Gastrocnemius medialis (tissue), 4 donors: ENCODE measurements around the gene AMPH. TPM values are rescaled to one million over a fixed set of nuclear protein-coding genes. Genes with fewer than 3 reads are reported as not detected.

Source experiments
- ATAC-seq, 2 donors: fragments of 150-250 bp; one replicate each; pipeline ENCODE4 v1.9.1; 2016
- DNase-seq, 2 donors: peaks; one replicate each; pipeline ENCODE4 v3.0.0-alpha.2; 2019
- H3K27ac ChIP-seq, 4 donors: fragments of 200-600 bp; sonication (generic); 1 replicate in 1 of 4; 2 replicates in 3 of 4; pipeline ENCODE4 v1.5.1; 2016 to 2018; ENCODE audit warnings: mild to moderate bottlenecking in 2 of 4, moderate library complexity in 1 of 4
- H3K27me3 ChIP-seq, 3 donors: fragments of 200-600 bp; sonication (generic) in 2 of 3; 1 replicate in 1 of 3; 2 replicates in 2 of 3; pipeline versions ENCODE4 v1.5.1 to v1.6.0; 2016 to 2019; ENCODE audit warnings: mild to moderate bottlenecking in 1 of 3, moderate library complexity in 1 of 3
- H3K36me3 ChIP-seq, 2 donors: fragments of 200-600 bp; sonication (generic) in 1 of 2; one replicate each; pipeline ENCODE4 v1.5.1; 2017 to 2018
- H3K4me1 ChIP-seq, 2 donors: fragments of 200-600 bp; sonication (generic) in 1 of 2; one replicate each; pipeline ENCODE4 v1.5.1; 2016 to 2017; ENCODE audit warnings: mild to moderate bottlenecking in 2 of 2
- H3K4me3 ChIP-seq, 4 donors: fragments of 200-600 bp; sonication (generic) in 3 of 4; 1 replicate in 1 of 4; 2 replicates in 3 of 4; pipeline ENCODE4 v1.5.1; 2016 to 2019; ENCODE audit warnings: mild to moderate bottlenecking in 2 of 4
- H3K9me3 ChIP-seq, 3 donors: fragments of 200-600 bp; sonication (generic) in 2 of 3; 1 replicate in 1 of 3; 2 replicates in 2 of 3; pipeline ENCODE4 v1.5.1; 2016 to 2019
- POLR2A ChIP-seq, 2 donors: fragments of 450-650 bp; IDR thresholded peaks; one replicate each; pipeline ENCODE4 v1.6.1; 2017; ENCODE audit warnings: antibody characterized with exemption in 2 of 2, mild to moderate bottlenecking in 2 of 2, moderate library complexity in 2 of 2
- in situ Hi-C, 4 donors: fragments of 200-750 bp; cut with MboI; loops; one replicate each; pipeline versions ENCODE4 v1.15.0 to v1.8.0; 2017; ENCODE audit warnings: low sequenced_read_pairs in 4 of 4
- intact Hi-C: fragments of 100-400 bp; cut with DNase I; formaldehyde crosslinking; loops from one replicate; pipeline ENCODE4 v1.15.1; 2023; ENCODE audit warnings: low total_unique reads
- total RNA-seq, 4 donors: library from RNA; depleted of rRNA; stranded (reverse); fragments of >200 nt; gene quantifications; one replicate each; pipeline versions ENCODE4 v1.1.0 to v1.2.3, GENCODE V29; 2016
- TF ChIP-seq, protein P1 (sequence below), 5 experiments: fragments of 450-650 bp in 3 of 5; fragments of 200-600 bp in 2 of 5; sonication (generic) in 2 of 5; IDR thresholded peaks in 4 of 5; conservative IDR thresholded peaks in 1 of 5; 1 replicate in 4 of 5; 2 replicates in 1 of 5; pipeline ENCODE4 v1.5.1; 2016 to 2019; ENCODE audit warnings: antibody characterized with exemption in 5 of 5, mild to moderate bottlenecking in 3 of 5, moderate library complexity in 3 of 5

Gene AMPH
- total RNA-seq, 4 donors from 2014 or later = 1.8 to 8.3 (median 5.2) TPM

DNA sequence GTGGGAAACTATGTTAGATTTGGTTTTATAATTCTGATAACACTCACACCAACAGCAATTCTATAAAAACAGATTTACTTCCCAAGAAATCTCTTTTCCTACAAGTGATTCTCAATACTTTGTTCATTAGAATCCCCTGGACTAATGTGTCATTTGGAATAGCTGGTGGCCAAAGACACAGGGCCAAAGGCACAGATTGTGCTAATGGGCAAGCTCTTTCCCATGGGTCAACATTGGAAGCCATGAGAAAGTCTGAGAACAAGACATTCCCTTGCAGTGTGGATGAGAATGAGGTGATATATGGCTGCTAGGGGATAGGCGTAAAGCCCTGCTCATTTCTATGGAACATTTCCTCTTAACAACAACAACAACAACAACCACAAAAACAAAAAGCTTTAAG is 153.8 kb downstream of the AMPH start:
- H3K4me1 ChIP-seq = no peaks in the 10 kb centered on the region
- H3K27ac ChIP-seq = peak overlapping the region; percentile 11 to 50 (median 36)
- ATAC-seq (peak; percentile 56 to 63), DNase-seq (peak in 1 of 2 donors; percentile 23)
- TF ChIP-seq POLR2A (IDR thresholded peaks at IDR 0.05) = no peak
- TF ChIP-seq, protein P1, sequence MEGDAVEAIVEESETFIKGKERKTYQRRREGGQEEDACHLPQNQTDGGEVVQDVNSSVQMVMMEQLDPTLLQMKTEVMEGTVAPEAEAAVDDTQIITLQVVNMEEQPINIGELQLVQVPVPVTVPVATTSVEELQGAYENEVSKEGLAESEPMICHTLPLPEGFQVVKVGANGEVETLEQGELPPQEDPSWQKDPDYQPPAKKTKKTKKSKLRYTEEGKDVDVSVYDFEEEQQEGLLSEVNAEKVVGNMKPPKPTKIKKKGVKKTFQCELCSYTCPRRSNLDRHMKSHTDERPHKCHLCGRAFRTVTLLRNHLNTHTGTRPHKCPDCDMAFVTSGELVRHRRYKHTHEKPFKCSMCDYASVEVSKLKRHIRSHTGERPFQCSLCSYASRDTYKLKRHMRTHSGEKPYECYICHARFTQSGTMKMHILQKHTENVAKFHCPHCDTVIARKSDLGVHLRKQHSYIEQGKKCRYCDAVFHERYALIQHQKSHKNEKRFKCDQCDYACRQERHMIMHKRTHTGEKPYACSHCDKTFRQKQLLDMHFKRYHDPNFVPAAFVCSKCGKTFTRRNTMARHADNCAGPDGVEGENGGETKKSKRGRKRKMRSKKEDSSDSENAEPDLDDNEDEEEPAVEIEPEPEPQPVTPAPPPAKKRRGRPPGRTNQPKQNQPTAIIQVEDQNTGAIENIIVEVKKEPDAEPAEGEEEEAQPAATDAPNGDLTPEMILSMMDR (IDR thresholded peaks at IDR 0.05 in 4 of 5, conservative IDR thresholded peaks at IDR 0.05 in 1 of 5) = no peak
- H3K36me3 ChIP-seq = no peaks in the 10 kb centered on the region
- H3K4me3 ChIP-seq = no peak overlapping the region
- intact Hi-C loops (no loop called here), in situ Hi-C loops (no loop called here)
- no peaks in the 10 kb centered on the region for H3K27me3 ChIP-seq
- H3K9me3 ChIP-seq = no peaks in the 10 kb centered on the region

DNA sequence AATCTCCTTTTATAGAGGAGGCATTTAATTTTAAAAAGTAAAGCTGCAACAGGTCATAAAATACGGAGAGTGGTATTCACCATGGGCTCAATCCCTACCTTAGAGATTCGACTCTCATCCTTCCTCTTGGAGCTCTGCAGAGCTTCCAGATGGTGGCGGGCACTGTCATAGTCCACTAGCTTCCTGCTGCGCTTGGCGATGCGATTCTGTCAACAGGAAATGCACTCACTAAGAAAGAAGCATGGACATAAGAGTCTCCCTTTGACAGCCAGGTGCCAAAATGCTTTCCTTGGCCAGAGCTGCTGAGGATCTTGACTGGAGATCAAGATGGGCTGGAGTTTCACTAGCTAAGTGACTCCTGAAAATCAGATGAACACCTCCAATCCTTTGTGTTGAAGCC is 154.4 kb downstream of the AMPH start:
- Histone ChIP-seq H3K27ac (peak overlapping the region; percentile 14 to 34 (median 18)), H3K9me3 (no peaks in the 10 kb centered on the region), H3K36me3 (no peaks in the 10 kb centered on the region), H3K27me3 (no peaks in the 10 kb centered on the region), H3K4me3 (peak overlapping the region in 1 of 4 donors; percentile 6), H3K4me1 (no peaks in the 10 kb centered on the region)
- no peak for TF ChIP-seq POLR2A (IDR thresholded peaks at IDR 0.05)
- TF ChIP-seq, protein P1 (IDR thresholded peaks at IDR 0.05 in 4 of 5, conservative IDR thresholded peaks at IDR 0.05 in 1 of 5) = no peak
- in situ Hi-C loops = no loop called here
- DNase-seq (peak in 1 of 2 donors; percentile 47), ATAC-seq (peak; percentile 21 to 47)
- intact Hi-C loops = no loop called here

DNA sequence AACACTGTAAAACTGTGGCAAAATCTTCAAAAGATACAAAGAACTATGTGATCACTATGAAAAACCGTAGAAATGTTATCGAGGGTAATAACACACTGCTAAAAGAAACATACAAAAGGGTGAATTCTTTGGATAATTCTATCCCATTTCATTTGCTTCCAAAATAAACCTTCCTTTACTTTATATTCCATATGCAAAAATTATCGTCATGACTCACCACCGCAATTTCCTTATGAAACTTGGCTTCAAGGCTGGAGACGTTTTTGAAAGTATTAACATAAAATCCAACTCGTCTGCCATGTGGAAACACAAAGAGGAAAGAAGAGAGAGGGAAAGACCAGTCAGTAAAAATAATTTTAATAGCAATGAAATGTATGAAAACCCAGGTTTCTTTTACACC is 165.2 kb downstream of the AMPH start:
- in situ Hi-C loops = no loop called here
- Histone ChIP-seq H3K27ac (no peak overlapping the region), H3K9me3 (no peaks in the 10 kb centered on the region), H3K27me3 (no peaks in the 10 kb centered on the region), H3K4me1 (no peaks in the 10 kb centered on the region), H3K36me3 (no peaks in the 10 kb centered on the region), H3K4me3 (no peak overlapping the region)
- DNase-seq = no peak
- intact Hi-C loops = no loop called here
- no peak for ATAC-seq
- TF ChIP-seq POLR2A (IDR thresholded peaks at IDR 0.05) = no peak
- TF ChIP-seq, protein P1 (IDR thresholded peaks at IDR 0.05 in 4 of 5, conservative IDR thresholded peaks at IDR 0.05 in 1 of 5) = no peak

DNA sequence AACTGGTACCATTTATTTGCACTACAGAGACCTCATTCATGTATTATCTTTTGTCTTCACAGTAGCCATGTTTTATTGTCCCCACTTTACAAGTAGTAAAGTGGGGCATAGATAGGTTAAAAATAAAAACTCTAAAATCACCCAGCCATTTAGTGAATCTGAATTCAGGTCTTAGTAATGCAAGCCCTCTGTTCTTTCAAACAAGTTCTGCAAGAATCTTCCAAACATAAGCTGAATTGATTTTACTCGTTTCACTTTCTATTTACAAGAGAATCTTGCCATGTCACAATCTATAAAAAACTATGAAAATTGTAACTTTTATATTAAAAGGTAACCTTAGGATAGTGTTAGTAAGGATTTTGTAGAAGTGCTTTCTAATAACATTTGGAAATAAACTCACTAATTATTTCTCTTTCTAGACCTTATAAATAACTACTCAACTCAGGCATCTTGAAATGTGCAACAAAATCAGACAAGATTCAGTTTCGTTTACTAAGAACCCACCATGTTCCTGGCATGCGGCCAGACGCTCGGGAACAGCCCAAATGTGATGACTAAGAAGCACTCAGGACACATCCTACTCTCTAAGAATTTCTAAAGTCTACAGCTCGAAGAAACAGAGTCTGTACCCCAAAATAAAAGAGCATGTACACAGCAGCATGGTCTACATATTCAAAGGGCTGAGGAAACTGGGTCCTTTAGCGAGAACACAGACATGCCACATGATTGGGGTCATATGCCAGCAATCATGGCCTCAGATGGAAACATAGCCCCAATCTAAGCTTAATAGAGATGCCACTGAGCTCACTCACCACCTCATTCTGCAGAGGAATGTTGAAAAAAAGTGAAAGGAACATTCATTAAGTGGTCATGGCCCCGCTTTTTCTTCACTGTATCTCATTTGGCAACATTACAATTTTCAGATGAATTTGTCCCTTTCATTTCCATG is 167.6 kb downstream of the AMPH start:
- TF ChIP-seq POLR2A (IDR thresholded peaks at IDR 0.05) = no peak
- TF ChIP-seq, protein P1 (IDR thresholded peaks at IDR 0.05 in 4 of 5, conservative IDR thresholded peaks at IDR 0.05 in 1 of 5) = no peak
- ATAC-seq (no peak), DNase-seq (peak; percentile 12 to 45)
- H3K4me3 ChIP-seq = no peak overlapping the region
- no peaks in the 10 kb centered on the region for H3K4me1 ChIP-seq
- intact Hi-C loops (no loop called here), in situ Hi-C loops (no loop called here)
- H3K27me3 ChIP-seq = no peaks in the 10 kb centered on the region
- no peaks in the 10 kb centered on the region for H3K36me3 ChIP-seq
- H3K9me3 ChIP-seq = no peaks in the 10 kb centered on the region
- H3K27ac ChIP-seq = no peak overlapping the region
